Stimulated activated CD4-positive, alpha-beta T cell treated with anti-CD3 and anti-CD28 coated beads, Interleukin-4, amount 100 ng/mL, for 24 hours (primary cell): ENCODE measurements around the gene FRMPD2.
"Not testable (repeated sequence)": the region's sequence is repeated elsewhere in the genome, so short reads cannot be mapped to it uniquely, and the experiment has no call there.

Source experiments
- DNase-seq: peaks from one replicate; pipeline ENCODE4 v3.0.0-alpha.2; 2020

The FRMPD2 gene

DNA sequence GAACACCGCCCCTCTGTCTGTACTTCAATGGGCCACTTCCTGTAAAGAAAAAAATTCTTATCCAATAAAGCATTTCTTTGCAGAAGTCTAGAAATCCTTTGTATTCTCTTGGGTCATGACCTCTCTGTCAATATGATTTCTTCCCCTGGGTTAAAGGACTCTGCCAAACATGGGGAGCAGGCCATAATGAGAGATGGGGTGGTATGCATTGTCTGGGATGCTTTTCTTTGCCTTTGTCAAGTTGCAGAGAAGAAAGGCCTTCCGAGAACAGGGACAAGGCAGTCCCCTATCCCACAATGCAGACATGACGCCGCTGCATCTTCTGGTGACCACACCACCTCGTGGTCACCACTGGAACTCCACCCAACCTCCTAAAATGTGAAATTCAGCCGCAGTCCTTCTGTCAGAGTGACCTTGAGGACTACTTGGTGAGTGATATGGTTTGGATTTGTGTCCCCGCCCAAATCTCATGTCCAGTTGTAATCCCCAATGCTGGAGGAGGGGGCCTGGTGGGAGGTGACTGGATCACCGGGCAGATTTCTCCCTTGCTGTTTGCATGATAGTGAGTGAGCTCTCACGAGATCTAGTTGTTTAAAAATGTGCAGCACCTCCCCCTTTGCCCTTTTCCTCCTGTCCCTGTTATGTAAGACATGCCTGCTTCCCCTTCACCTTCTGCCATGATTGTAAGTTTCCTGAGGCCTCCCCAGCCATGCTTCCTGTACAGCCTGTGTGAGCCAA is 15.2 kb upstream of the FRMPD2 start:
- DNase-seq = peak; percentile 42

DNA sequence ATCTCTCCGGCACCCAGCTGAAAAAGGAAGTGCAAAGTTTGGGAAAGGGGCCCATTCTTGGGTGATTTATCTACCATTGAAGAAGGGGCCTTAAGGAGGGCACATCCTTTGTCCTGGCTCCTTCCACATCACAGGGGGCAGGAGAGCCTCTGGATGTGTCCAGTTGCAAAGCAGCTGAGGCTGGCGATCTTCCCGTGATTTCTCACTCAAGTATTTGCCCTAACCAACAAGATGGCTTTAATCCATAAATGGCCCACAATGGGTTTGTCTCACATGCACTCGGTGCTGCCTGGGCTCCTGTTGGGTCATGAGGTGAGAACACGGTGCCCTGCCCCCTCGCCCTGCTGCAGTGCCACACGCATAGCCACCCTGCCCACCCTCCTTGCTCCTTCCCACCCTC is 14.2 kb upstream of the FRMPD2 start:
- no peak for DNase-seq

DNA sequence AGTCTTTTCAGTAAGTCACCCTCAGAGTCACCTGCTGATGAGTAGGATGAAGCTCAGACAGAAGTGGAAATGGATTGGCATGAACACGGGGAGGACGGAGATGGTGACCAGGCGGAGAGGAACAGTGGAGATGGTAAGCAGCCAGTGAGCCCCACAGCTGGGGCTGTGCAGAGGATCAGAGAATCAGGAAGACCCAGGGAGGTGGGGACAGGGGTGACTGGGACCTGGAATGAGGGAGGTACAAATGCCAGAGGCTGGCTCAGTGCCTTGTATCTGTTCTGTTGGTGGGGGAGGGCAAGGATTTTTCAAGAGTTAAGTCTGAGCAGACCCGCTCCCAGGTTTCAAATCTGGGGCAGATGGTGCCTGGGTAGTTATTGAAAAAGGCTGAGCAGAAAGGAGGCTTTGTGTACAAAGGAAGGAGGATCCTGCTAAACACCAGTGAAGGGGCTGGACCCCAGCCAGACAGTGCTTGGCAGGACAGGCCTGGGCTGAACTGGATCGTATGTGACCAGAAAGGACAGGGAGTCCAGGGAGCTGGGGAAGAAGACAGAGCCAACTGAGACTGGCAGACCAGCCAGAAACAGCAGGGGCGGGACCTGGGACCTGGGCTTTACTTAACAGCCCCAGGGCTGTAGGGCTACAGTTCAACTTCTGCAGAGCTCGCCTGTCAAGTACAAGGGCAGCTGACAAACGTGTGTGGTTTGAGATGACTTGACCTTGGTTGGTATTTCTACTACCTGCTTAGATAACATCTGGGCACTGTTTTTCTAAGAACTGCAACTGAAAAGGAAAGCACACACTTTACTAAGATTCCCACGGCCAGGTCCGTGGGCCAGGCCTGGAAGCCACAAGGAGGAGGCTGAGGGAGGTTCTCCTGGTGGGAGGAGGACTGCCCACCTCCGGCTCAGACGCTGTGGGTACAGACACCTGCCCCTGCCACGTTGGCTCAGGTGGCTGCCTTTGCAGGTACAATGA is 13.2 kb upstream of the FRMPD2 start:
- no peak for DNase-seq

DNA sequence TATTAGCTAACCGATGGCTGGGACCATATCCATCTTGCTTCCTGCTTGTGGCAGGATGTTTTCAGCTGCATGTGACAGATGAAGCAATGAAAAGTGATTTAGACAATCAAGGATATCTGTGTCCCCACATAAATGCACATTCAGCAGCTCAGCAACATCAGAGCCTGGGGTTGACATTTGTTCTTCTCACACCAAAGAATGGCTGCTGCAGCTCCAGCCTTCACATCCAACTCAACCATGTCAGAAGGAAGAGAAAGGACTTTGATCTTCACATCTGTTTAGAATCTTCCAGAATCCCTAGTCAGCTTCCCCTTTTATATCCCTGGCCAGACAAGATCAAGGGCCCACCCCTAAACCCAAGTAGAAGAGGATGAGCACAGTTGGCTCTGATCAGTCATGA is 11.9 kb upstream of the FRMPD2 start:
- no peak for DNase-seq

DNA sequence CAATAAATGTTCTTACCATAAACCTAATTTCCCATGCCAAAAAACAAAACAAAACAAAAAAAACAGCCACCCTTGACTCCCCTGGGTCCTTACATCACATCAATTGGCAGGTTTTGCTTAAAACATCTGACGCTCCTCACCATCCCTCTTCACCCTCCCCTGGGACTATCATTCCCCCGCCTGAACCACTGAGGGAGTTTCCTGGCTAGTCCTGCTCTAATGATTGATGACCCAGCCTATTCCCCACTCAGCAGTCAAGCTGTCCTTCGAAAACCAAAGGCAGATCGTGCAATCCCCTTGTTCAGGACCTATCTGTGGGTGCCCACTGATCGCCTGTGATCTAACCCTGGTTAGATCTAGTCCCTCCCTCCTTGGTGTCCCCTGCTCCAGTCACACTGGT is 11.2 kb upstream of the FRMPD2 start:
- no peak for DNase-seq

DNA sequence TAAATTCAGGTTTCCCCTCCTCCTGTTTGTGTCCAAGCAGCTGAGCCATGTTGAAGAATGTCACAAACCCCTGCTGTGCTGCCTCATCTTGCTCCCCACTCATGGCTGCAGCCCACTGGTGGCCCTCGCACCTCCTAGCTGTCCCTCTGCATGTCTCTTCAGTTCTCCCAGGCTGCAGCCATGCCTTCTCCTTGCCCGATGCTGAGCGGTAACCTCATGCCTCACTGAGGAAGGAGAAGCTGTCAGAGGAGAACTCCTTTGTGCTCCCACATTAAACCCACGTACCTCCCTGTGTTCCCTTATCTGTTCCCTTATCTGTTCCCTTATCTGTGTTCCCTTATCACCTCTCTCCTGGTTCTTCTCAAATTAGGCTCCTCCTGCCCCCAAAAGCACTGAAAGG is 10.3 kb upstream of the FRMPD2 start:
- DNase-seq = no peak

DNA sequence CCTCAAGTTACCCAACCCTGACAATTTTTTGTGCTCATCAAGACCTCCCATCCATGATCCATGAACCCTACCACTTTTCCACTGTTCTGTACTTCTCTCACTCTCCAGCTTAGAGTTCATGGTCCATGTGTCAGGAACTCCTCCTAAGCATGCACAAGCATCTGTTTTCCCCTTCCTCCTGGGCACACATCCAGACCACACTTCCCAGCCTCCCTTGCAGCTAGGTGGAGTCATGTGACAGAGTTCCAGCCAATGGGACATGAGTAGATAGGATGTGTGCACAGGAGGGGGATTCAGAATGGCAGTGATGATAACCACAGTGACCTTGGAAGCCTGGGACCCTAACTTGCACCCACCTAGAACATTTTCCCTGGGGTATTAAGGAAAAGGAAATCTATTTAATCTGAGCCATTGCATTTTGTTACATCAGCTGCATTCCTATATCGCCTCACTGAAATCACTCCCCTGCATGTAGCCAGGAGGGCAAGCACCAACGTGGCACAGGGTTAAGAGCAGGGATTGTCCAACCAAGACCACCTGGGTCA is 9.6 kb upstream of the FRMPD2 start:
- no peak for DNase-seq

DNA sequence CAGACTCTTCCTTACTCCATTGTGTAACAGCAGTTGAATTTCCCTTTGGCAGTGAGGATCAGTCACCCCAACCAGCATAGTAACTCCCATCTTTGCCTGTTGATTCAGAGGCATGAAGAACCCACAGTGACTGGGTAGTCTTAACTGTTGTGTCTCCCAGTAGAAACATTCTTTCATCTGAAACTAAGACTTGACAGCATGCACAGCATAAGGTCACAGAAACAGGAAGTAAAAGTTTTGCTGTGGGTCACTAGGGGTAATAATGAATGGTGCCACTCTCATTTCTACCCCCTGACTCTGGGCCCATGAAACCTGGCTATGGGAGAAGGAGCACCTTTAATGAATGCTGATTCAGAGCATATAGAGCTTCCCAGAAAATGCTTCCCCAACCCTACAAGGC is 8.3 kb upstream of the FRMPD2 start:
- DNase-seq = no peak

DNA sequence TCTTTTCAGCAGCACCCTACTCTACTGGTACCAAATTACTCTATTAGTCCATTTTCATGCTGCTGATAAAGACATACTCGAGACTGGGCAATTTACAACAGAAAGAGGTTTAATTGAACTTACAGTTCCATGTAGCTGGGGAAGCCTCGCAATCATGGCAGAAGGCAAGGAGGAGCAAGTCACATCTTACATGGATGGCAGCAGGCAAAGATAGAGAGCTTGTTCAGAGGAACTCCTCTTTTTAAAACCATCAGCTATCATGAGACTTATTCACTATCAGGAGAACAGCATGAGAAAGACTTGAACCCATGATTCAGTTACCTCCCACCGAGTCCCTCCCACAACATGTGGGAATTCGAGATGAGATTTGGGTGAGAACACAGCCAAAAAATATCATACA is 7.2 kb upstream of the FRMPD2 start:
- not testable (repeated sequence) for DNase-seq

DNA sequence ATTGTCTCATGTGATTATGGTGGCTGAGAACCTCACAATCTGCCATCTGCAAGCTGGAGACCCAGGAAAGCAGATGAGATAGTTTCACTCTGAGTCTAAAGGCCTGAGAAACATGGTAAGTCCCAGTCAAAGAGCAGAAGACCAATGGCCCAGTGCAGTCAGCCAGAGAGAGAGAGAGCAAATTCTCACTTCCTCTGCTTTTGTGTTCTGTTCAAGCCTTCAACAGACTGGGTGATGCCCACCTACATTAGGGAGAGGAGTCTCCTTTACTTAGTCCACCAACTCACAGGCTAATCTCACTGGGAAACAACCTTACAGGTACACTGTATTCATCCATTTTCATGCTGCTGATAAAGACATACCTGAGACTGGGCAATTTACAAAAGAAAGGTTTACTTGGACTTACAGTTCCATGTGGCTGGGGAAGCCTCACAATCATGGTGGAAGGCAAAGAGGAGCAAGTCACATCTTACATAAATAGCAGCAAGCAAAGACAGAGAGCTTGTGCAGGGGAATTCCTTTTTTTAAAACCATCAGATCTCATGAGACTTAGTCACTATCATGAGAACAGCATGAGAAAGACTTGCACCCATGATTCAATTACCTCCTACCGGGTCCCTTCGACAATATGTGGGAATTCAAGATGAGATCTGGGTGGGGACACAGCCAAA is 4.7 kb upstream of the FRMPD2 start:
- no peak for DNase-seq

DNA sequence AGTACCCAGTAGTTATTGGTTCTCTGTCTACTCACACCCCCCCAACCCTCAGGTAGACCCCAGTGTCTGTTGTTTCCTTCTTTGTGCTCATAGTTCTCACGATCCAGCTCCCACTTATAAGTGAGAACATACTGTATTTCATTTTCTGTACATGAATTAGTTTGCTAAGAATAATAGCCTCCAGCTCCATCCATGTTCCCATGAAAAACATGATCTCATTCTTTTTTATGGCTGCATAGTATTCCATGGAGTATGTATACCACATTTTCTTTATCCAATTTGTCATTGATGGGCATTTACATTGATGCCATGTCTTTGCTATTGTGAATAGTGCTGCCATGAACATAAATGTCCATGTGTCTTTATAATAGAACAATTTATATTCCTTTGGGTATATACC is 2.6 kb upstream of the FRMPD2 start:
- no peak for DNase-seq

DNA sequence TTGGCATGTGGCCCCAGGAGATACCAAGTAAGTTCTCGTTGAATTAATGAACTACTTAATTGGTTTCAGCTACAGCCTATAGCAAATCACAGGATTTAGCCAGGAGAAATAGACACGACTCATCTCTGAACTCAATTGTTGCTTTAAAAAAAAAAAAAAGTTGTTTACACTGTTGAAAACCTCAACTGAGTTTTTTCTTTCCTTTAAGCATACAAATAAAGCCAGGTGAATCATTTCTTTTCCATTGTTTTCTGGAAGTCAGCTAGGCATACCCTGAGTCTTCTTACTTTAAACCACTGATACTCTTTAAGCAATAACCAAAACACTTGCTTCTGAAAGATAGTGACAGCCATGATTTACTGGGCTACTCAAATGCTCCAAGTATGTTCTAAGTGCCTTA is 755 bp downstream of the FRMPD2 start:
- no peak for DNase-seq

DNA sequence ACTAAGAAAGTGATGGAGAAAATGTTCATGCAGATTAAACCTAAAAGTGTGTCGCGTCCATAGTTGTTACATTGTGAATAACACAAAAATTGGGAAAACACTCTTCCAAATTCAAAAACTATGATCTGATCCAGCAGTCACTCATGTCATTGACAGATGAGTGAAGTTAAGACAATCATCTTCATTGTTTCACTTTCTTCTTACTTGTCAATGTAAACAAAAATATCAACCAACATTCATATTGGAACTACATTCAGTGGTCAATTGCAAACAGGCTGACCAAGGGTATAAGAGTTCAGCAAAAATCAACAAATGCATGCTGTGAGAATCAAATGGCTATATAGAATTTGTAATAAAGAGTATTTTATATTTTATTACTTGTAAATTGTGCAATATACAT is 1.8 kb downstream of the FRMPD2 start:
- no peak for DNase-seq

DNA sequence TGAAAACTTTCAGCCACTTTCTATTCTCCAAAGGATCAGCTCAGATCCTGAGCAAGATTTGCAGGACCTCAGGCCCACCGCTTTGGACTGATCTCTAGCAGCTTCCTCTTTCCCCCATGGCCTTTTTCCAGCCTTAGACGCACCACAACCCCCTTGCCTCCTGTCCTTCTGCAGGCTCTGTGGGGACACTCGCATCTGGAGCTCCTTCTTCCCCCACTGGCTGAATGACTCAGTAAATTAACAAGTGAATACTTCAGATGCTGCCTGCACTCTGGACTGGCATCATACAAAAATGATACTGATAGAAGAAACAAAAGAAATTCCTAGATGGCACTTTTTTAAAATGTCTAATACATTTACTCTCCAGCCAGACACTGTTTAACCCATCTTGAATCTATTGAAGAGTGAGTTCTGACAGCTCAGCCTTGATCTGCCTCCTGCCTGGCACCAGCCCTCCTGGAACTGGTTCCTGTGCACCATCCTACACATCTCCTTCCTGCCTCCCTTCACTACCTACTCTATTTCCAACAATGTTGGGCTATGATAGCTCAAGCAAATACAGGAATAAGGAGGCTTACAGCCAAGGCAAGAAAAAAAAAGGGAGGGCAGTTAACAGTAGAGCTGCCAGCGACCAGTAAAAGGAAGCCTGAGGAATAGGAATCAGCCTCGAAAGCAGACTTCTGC is 3.3 kb downstream of the FRMPD2 start:
- no peak for DNase-seq

DNA sequence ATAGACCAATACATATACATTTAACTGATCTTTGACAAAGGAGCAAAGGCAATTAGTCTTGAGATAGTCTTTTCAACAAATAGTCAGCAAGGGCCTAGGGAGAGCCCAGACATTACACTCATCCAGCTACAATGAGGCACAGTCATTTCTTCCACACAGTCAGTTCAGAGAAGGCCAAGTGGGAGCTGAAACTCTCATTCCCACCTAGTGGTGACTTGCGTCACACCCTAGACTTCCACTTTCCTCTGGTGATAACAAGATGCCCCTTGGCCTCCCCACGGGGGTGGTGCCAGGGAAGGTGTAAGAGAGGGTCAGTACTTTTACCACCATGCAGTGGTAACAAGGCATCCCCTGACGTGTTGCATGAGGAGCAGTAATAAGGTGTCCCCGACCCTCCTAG is 8.0 kb downstream of the FRMPD2 start:
- DNase-seq = no peak

DNA sequence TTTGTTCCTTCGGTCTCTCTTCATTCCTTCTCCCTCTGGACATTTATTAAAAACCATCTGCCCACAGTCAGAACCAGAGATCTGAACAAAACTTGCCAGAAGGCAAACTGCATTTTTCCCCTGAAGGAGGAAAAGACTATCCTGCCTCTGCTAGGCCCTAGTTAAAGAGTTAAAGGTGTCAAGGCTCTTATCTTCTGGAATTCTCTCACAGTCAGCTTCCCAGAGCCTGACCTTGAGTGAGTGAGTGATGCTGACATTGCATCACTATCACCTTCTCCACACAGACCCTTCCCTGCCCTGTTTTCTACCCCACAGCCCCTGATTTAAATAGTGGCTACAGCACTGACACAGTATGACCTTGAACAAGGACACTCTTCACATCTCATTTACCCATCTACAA is 16.4 kb downstream of the FRMPD2 start:
- no peak for DNase-seq

DNA sequence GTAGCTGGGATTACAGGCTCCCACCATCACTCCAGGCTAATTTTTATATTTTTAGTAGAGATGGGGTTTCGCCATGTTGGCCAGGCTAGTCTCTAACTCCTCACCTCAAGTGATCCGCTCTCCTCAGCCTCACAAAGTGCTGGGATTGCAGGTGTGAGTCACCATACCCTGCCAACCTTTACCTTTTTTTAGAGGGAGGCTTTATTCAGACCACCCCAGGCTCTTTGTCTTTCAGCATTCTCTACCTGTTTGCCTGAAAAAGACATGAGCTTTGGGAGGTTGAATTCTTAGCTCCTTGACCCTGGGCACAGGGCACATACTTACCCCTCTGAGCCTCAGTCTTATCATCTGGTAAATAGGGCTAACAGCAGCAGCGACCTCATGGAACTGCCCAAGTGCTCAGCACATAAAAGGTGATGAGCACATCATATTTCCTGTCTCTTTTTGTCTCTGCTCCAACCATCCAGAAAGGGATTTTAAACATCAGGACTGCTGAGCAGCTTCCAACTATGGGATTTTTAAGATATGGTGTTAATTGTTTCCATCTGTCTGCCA is 17.0 kb downstream of the FRMPD2 start:
- no peak for DNase-seq

DNA sequence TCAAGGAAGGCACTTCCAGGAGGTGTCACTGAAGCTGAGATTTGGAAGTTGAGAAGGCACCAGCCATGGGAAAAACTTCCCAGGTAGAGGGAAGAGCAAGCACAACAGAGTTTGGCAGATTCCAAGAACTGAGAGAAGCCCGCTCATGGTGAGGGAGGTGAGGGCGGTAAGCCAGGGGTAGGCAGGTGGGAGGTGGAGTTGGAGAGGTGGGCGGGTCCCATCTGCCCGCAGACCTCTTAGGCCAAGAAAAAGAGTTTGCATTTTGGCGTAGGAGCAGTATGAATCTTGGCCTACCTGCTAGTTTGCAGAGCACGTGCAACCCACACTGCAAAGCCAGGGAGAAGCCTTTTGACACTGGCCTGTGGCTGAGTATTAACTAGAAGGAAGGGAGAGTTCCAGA is 18.8 kb downstream of the FRMPD2 start:
- no peak for DNase-seq

DNA sequence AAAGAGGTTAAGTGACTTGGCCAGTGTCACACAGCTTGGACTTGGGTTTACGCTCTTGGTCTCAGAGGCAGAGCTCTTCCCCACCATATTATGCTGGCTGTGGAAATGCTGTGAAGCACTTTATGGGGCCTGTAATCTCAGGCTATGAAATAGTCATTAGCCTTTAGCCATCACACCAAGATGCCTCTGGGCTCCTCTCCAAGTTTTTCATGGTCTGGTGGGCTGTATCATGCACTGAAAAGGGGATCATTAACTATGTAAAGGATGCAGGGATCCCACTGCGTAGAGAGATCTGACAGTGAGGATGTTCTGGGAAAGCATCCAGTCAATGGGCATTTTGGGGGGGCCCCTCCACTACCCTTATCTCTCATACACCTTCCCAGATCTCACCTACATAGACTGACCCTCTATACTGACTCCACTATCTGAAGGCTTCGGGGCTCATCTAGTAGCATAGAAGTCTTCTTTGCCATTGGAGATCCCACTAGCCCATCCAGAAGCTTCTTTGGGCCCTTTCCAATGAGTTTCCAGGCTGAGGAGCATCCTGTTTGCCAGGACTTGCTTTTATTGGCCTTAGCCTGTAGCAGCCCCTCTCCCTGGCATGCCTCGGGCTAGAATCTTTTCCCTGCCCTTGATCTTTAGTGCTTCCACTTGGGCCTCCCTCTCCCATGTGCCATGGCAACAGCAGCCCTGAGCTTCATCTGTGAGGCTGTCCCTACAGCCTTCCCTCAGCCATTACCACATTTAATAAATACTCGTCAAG is 19.6 kb downstream of the FRMPD2 start:
- no peak for DNase-seq

DNA sequence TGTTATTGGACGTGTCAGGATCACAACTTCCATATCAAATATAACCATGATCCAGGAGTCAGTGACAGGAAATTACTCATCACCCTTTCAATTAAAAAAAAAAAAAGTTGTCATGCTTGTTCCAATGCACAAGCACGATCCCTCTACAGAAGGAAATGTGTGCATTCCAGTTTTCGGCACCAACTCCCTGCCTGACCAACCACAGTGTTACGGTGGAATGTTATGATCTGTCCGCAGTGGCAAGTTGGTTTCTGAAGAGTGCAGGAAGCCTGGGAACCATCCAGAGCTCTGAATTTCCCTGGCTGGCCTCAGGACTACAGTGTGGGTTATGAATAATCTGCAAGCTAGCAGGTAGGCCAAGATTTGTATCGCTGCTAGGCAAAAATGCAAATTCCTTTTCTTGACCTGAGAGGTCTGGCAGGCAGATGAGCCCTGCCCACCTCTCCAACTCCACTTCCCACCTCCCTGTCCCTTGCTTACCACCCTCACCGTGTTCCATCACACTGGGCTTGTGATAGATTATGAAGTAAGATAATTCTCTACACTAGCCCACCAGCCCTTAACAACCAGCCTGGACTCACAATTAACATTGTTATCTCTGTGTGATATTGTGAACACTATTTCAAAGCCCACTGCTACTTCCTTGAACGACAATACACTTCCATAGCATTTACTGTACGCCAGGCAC is 20.4 kb downstream of the FRMPD2 start:
- no peak for DNase-seq

DNA sequence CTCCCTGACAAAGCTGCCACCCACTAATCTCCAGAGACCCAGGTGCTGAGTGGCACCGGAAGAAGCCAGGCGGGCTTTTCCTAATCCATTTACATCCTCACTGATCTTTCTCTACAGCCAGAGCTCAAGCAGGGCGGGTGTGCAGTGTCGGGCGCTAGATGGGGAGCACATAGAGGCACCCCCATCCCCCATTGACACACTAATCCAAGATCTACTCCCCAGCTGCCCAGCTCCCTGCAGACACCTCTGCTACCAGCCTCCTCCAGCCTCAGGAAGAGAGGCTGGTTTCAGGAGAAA is 22.2 kb downstream of the FRMPD2 start:
- DNase-seq = no peak
